ENCODE measurements around the gene PTPRD. TPM values are rescaled to one million over a fixed set of nuclear protein-coding genes. Genes with fewer than 3 reads are reported as not detected.

PTPRD gene
- total RNA-seq, 1 experiment from 2014 or later: not detected

DNA sequence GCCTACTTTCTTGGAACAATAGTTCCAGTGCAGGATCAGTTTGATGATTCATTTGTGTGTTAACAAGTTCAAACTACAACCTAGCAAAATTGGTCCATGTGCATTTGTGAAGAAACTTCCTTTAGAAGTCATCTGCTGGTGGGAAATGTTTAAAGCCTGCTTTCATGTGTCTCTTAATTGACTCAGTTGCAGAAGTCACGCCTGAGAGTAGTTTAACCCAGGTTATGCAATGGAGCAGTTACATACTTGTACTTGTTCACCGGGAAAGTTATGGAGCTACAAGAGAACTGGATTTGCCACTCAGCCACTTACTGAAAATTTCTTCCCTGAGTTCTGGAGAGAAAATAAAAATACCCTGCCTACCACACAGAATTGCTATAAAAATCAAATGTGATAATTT lies 1397.8 kb downstream of the PTPRD start:
- peaks cover 47% of the 10 kb centered on the region for H3K27me3 Mint-ChIP-seq (ENCODE audit: insufficient read depth, unreplicated experiment)
- no peak overlapping the region for H3K27ac Mint-ChIP-seq (ENCODE audit: low read depth, unreplicated experiment)
- ChIA-PET CTCF (no interaction called here), POLR2A (no interaction called here)
- peak; percentile 1 for DNase-seq (ENCODE audit: unreplicated experiment)
- intact Hi-C loops (cut with micrococcal nuclease): no loop called here
- no peak overlapping the region for H3K4me3 Mint-ChIP-seq (ENCODE audit: unreplicated experiment)
- no peaks in the 10 kb centered on the region for H3K9me3 Mint-ChIP-seq (ENCODE audit: unreplicated experiment)
- H3K36me3 Mint-ChIP-seq (ENCODE audit: insufficient read depth, unreplicated experiment): no peaks in the 10 kb centered on the region
- TF ChIP-seq, protein P1, sequence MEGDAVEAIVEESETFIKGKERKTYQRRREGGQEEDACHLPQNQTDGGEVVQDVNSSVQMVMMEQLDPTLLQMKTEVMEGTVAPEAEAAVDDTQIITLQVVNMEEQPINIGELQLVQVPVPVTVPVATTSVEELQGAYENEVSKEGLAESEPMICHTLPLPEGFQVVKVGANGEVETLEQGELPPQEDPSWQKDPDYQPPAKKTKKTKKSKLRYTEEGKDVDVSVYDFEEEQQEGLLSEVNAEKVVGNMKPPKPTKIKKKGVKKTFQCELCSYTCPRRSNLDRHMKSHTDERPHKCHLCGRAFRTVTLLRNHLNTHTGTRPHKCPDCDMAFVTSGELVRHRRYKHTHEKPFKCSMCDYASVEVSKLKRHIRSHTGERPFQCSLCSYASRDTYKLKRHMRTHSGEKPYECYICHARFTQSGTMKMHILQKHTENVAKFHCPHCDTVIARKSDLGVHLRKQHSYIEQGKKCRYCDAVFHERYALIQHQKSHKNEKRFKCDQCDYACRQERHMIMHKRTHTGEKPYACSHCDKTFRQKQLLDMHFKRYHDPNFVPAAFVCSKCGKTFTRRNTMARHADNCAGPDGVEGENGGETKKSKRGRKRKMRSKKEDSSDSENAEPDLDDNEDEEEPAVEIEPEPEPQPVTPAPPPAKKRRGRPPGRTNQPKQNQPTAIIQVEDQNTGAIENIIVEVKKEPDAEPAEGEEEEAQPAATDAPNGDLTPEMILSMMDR (IDR thresholded peaks at IDR 0.05; ENCODE audit: unreplicated experiment): no peak
- no TSS peak for BruUV-seq (replicated peaks)
- no peaks in the 10 kb centered on the region for H3K4me1 Mint-ChIP-seq (ENCODE audit: insufficient read depth, unreplicated experiment)

DNA sequence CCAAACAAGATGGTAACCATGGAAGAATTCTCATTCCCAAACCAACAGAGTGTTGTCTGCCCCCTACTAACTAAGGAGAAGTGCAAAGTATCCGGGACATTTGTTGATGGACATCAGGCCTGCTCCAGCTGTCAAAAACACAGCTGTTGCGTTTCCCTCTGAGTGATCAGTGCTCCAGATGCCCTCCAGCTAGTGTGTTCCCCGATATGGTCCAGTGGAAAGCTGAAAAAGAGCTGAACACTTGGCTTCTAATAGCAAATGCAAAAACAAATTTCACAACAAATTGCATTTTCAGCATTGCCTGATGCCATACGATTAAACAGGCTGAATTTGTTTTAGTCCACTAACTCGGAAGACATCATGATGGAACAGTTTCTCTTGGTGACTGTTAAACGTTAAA lies 1398.7 kb downstream of the PTPRD start:
- CTCF ChIA-PET: no interaction called here
- POLR2A ChIA-PET: no interaction called here
- Mint-ChIP-seq H3K4me1 (ENCODE audit: insufficient read depth, unreplicated experiment) (no peaks in the 10 kb centered on the region), H3K27ac (ENCODE audit: low read depth, unreplicated experiment) (no peak overlapping the region), H3K36me3 (ENCODE audit: insufficient read depth, unreplicated experiment) (no peaks in the 10 kb centered on the region), H3K4me3 (ENCODE audit: unreplicated experiment) (no peak overlapping the region), H3K27me3 (ENCODE audit: insufficient read depth, unreplicated experiment) (peaks cover 47% of the 10 kb centered on the region), H3K9me3 (ENCODE audit: unreplicated experiment) (no peaks in the 10 kb centered on the region)
- no TSS peak for BruUV-seq (replicated peaks)
- DNase-seq (ENCODE audit: unreplicated experiment): no peak
- TF ChIP-seq, protein P1 (IDR thresholded peaks at IDR 0.05; ENCODE audit: unreplicated experiment): no peak
- intact Hi-C loops (cut with micrococcal nuclease): no loop called here

DNA sequence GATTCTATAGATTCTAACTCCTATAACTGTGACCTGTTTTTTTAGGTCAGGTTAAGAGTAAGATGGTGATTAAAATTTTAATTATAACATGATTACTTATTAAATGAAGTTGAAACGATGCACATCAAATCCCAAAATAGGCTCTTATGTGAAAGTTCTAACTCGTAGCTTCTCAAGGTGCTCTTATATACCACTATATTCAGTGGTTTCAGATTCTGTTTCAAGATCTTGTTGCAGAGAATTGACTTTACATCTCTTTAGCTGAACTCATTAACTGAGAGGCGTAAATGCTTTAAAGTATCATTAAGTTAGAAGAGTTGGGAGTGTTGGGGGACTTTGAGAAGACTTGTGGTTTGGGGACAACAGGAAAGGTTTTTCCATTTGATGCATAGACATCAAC lies 1399.8 kb downstream of the PTPRD start:
- H3K36me3 Mint-ChIP-seq (ENCODE audit: insufficient read depth, unreplicated experiment): no peaks in the 10 kb centered on the region
- CTCF ChIA-PET: no interaction called here
- H3K9me3 Mint-ChIP-seq (ENCODE audit: unreplicated experiment): no peaks in the 10 kb centered on the region
- POLR2A ChIA-PET: no interaction called here
- no peak overlapping the region for H3K27ac Mint-ChIP-seq (ENCODE audit: low read depth, unreplicated experiment)
- H3K4me1 Mint-ChIP-seq (ENCODE audit: insufficient read depth, unreplicated experiment): no peaks in the 10 kb centered on the region
- H3K27me3 Mint-ChIP-seq (ENCODE audit: insufficient read depth, unreplicated experiment): peaks cover 45% of the 10 kb centered on the region
- DNase-seq (ENCODE audit: unreplicated experiment): no peak
- intact Hi-C loops (cut with micrococcal nuclease): no loop called here
- TF ChIP-seq, protein P1 (IDR thresholded peaks at IDR 0.05; ENCODE audit: unreplicated experiment): no peak
- no peak overlapping the region for H3K4me3 Mint-ChIP-seq (ENCODE audit: unreplicated experiment)
- no TSS peak for BruUV-seq (replicated peaks)

DNA sequence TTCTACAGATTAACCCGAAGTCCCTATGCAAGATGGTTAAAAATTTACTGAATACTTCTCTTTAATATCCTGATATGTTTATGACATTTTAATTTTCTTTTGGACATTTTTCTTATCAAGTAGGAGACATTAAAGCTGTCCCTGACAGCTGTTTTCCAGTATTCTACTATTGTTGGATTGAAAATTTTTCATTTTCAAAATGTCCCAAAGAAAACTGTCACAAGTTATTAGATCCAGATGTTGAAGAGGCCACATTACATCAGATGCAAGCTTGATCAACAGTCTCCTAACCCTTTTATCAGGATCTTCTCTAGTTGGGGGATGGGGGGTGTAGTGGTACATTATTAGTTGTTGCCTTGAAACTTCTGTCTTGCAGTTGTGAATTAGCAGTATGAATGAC lies 1410.5 kb downstream of the PTPRD start:
- Mint-ChIP-seq H3K27me3 (ENCODE audit: insufficient read depth, unreplicated experiment) (peaks cover 45% of the 10 kb centered on the region), H3K36me3 (ENCODE audit: insufficient read depth, unreplicated experiment) (no peaks in the 10 kb centered on the region), H3K9me3 (ENCODE audit: unreplicated experiment) (peaks cover 14% of the 10 kb centered on the region), H3K4me3 (ENCODE audit: unreplicated experiment) (no peak overlapping the region), H3K4me1 (ENCODE audit: insufficient read depth, unreplicated experiment) (no peaks in the 10 kb centered on the region), H3K27ac (ENCODE audit: low read depth, unreplicated experiment) (no peak overlapping the region)
- ChIA-PET CTCF (no interaction called here), POLR2A (no interaction called here)
- no peak for DNase-seq (ENCODE audit: unreplicated experiment)
- TF ChIP-seq, protein P1 (IDR thresholded peaks at IDR 0.05; ENCODE audit: unreplicated experiment): no peak
- no TSS peak for BruUV-seq (replicated peaks)
- intact Hi-C loops (cut with micrococcal nuclease): no loop called here
